Small intestine (tissue), 7 donors: ENCODE measurements around the gene PFDN2. TPM values are rescaled to one million over a fixed set of nuclear protein-coding genes. Genes with fewer than 3 reads are reported as not detected.
"Not testable (repeated sequence)": the region's sequence is repeated elsewhere in the genome, so short reads cannot be mapped to it uniquely, and the experiment has no call there.

Experiments used
- DNase-seq, 2 donors: peaks; one replicate each; pipeline versions ENCODE4 v3.0.0 to v3.0.0-alpha.2; 2013
- FAIRE-seq: peaks from 2 replicates; lab custom pipeline; 2012; peaks lifted over from hg19 to GRCh38; lab: Jason Lieb, UNC
- H3K27ac ChIP-seq, 3 donors: one replicate each; pipeline ENCODE4 v1.5.1; 2013; ENCODE audit warnings: low read length in 2 of 3, mild to moderate bottlenecking in 2 of 3, control low read depth in 1 of 3, inconsistent platforms in 1 of 3, low read depth in 1 of 3, moderate library complexity in 1 of 3
- H3K27me3 ChIP-seq, 3 donors: one replicate each; pipeline ENCODE4 v1.6.1; 2013; ENCODE audit warnings: low read length in 3 of 3, inconsistent platforms in 1 of 3; ENCODE audit not compliant: control insufficient read depth in 3 of 3, insufficient read depth in 3 of 3
- H3K36me3 ChIP-seq, 3 donors: one replicate each; pipeline ENCODE4 v1.6.1; 2013; ENCODE audit warnings: low read length in 3 of 3, inconsistent platforms in 1 of 3, low read depth in 1 of 3, mild to moderate bottlenecking in 1 of 3, moderate library complexity in 1 of 3; ENCODE audit not compliant: control insufficient read depth in 3 of 3, insufficient read depth in 2 of 3
- H3K4me1 ChIP-seq, 3 donors: one replicate each; pipeline ENCODE4 v1.6.1; 2013; ENCODE audit warnings: low read length in 2 of 3, inconsistent platforms in 1 of 3, low read depth in 1 of 3, mild to moderate bottlenecking in 1 of 3, moderate library complexity in 1 of 3; ENCODE audit not compliant: control insufficient read depth in 3 of 3, insufficient read depth in 2 of 3
- H3K4me3 ChIP-seq, 3 donors: one replicate each; pipeline ENCODE4 v1.5.1; 2013; ENCODE audit warnings: low read length in 3 of 3, control low read depth in 1 of 3, inconsistent platforms in 1 of 3, low read depth in 1 of 3, mild to moderate bottlenecking in 1 of 3, moderate library complexity in 1 of 3
- H3K9me3 ChIP-seq, 2 donors: one replicate each; pipeline ENCODE4 v1.6.1; 2013; ENCODE audit warnings: low read depth in 1 of 2, low read length in 1 of 2; ENCODE audit not compliant: control insufficient read depth in 2 of 2, insufficient read depth in 1 of 2
- WGBS, 3 donors: extraction: QIAGEN DNeasy Blood & Tissue Kit; methylation state at CpG; one replicate each; pipeline ENCODE4 v1.1.7; 2013; 5-methylcytosine and 5-hydroxymethylcytosine counted together
- polyA plus RNA-seq, 4 donors: library from polyadenylated mRNA; stranded (reverse) in 3 of 4; unstranded in 1 of 4; fragments of 200-250 nt in 3 of 4; fragments of 120-200 nt in 1 of 4; gene quantifications; one replicate each; pipeline versions ENCODE4 v1.2.1 to v1.2.3, GENCODE V29; 2013
- donor health status: healthy with polysubstance abuse.
- donor health status: control.
- donor health status: control.
- donor health status: Bipolar disorder and iron deficiency.
- donor health status: healthy.

The PFDN2 gene
- polyA plus RNA-seq, 4 donors = 62.8 to 130 (median 106) TPM

DNA sequence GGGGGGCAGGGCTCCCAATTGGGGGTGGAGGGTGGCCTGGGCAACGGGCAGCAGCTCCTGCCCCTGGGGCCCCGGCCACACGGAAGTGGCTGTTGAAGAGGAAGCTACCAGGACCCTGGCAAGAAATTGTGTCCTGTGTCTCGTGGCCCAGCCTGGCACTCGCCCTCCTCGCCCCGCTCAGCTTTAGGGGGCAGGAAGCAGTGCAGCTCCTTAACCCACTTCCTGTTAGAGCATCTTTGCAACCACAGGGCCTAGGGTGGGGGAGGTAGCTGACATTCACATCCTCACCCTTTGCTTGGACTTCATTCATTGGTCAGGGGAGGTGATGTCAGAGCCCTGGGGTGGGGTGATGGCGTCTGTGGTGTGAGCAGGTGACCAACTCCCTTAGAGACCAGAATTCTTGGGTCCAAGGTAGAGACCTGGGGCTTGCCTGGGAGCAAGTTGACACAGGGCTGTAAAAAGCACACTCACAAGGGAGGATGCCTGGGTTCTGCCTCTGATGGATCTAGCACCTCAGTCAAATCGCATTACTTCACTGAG is 48.0 kb downstream of the PFDN2 start, which contains the start of gene ARHGAP30:
ARHGAP30 (minus strand) TSS at position 161 of the 540 bp plus-strand sequence. CDS start 267 bp downstream, outside the sequence.
- Histone ChIP-seq H3K9me3 (peaks cover 0 to 4% of the 10 kb centered on the region in 2 donors), H3K4me3 (peak within 1 kb of the TSS; percentile 27 to 61 (median 53)), H3K4me1 (no peaks in the 10 kb centered on the region), H3K27ac (peak within 1 kb of the TSS in 2 of 3 donors; percentile 43 to 89), H3K36me3 (no peaks in the 10 kb centered on the region), H3K27me3 (no peaks in the 10 kb centered on the region)
- DNase-seq (peak in 1 of 2 donors; percentile 72), FAIRE-seq (no peak)
- WGBS, 3 donors = 57 to 92% (median 64%) methylated on average over 9 of the region's 9 CpGs

DNA sequence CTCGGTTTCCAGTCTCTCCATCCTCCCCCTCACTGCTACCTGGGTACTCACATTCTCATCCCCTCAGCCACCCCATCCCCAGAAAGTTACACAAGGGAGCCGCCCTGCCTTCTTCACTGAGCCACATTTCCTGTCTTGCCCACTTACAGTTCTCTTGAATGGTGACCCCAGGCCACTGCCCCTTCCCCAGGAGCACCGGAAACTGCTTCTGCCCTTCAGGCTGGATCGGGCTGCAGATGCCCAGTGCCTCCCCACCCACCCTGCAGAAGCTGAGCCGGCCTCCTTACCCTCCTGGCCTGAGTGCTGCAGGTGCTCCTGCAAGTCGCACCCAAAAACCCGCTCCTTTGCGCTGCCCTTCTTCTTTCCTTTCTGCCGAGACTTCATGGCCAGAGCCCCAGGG is 48.6 kb downstream of the PFDN2 start:
- Histone ChIP-seq H3K27me3 (no peaks in the 10 kb centered on the region), H3K4me1 (no peaks in the 10 kb centered on the region), H3K36me3 (no peaks in the 10 kb centered on the region), H3K4me3 (peak overlapping the region; percentile 27 to 61 (median 53)), H3K27ac (peak overlapping the region in 2 of 3 donors; percentile 43 to 89), H3K9me3 (peaks cover 0 to 4% of the 10 kb centered on the region in 2 donors)
- FAIRE-seq (no peak), DNase-seq (no peak)
- WGBS, 3 donors = 61 to 83% (median 74%) methylated on average over 9 of the region's 9 CpGs

DNA sequence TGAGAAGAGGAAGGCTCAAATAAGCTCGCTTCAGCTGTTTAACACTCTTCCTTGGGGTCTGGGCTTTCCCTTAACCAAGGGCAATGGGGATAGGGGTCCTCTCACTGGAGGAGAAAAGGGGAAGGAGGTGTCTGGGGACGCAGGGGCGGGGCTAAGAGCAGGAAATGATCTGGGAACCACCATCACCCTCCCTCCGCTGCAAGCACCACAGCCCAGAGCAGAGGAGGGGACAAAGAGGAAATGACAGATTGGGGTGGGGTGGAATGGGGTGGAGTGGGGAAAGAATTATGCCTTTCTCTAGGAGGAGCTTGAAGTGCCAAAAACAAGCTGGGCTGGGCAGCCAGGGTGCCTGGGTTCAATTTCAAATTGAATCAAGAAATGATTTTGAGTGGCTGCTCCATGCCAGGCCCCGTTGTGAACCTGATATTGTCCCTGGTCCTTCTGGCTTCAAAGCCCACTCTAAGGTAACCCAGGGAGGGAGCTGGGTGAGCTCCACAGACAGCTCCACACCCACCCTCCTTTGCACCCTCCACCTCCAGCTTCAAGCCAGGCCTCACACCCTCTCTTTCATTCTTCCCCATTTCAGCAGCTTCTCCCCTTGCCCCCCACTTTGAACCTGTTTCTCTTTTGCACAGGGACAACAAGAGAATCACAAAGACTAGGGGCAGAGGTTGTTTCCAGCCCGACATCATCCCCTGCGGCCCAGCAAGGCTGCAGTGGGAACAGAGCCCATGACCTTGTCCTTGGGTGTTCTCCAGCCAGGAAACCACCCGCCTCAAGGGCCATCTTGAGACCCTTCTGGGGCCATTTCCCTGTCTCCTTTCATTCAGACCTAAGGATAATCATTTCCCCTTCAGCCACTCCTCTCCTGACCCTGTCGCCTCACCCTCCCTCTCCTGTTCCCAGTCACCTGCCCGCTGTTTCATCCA is 49.3 kb downstream of the PFDN2 start:
- DNase-seq (peak in 1 of 2 donors; percentile 65), FAIRE-seq (no peak)
- no peaks in the 10 kb centered on the region for H3K4me1 ChIP-seq
- peaks cover 0 to 4% of the 10 kb centered on the region in 2 donors for H3K9me3 ChIP-seq
- H3K4me3 ChIP-seq = peak overlapping the region; percentile 27 to 61 (median 53)
- no peaks in the 10 kb centered on the region for H3K36me3 ChIP-seq
- 57 to 68% (median 64%) methylated on average over 10 of the region's 10 CpGs for WGBS, 3 donors
- H3K27me3 ChIP-seq = peaks cover 0 to 4% (median 0%) of the 10 kb centered on the region in 3 donors
- H3K27ac ChIP-seq = peak overlapping the region in 2 of 3 donors; percentile 8 to 89

DNA sequence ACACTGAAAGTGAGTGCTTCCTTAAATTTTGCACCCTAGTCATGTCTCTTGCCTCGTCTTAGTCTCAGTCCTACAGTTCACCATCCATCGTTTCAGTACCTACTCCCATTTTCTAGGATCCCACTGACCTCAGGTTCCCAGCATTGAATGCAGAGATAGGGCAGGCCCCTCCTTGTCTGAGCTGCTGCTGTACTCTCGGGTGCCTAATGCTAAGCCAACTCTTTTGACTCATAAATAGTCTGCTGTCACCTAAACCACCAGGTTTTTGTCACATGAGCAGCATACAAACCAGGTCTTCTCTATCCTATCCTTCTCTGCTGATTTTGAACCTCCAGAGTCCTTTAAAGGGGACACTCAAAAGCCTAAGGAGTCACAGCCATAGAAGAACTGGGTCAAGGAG is 51.1 kb downstream of the PFDN2 start:
- WGBS, 3 donors = 62 to 74% (median 63%) methylated on average over 3 of the region's 3 CpGs
- FAIRE-seq (no peak), DNase-seq (no peak)
- peaks cover 0 to 5% (median 0%) of the 10 kb centered on the region in 3 donors for H3K27me3 ChIP-seq
- no peak overlapping the region for H3K27ac ChIP-seq
- no peaks in the 10 kb centered on the region for H3K36me3 ChIP-seq
- peaks cover 0 to 4% of the 10 kb centered on the region in 2 donors for H3K9me3 ChIP-seq
- H3K4me1 ChIP-seq = no peaks in the 10 kb centered on the region
- no peak overlapping the region for H3K4me3 ChIP-seq

DNA sequence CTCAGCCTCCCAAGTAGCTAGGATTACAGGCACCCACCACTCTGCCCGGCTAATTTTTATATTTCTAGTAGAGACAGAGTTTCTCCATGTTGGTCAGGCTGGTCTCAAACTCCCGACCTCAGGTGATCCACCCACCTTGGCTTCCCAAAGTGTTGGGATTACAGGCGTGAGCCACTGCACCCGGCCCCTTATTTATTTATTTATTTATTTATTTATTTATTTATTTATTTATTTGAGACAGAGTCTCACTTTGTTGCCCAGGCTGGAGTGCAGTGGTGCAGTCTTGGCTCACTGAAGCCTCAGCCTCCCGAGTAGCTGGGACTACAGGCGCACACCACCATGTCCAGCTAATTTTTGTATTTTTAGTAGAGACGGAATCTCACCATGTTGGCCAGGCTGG is 52.2 kb downstream of the PFDN2 start:
- 92 to 94% (median 92%) methylated on average over 7 of the region's 7 CpGs for WGBS, 3 donors
- FAIRE-seq, DNase-seq, H3K27me3 ChIP-seq, H3K4me3 ChIP-seq, H3K4me1 ChIP-seq, H3K9me3 ChIP-seq, H3K36me3 ChIP-seq, H3K27ac ChIP-seq: not testable (repeated sequence)

DNA sequence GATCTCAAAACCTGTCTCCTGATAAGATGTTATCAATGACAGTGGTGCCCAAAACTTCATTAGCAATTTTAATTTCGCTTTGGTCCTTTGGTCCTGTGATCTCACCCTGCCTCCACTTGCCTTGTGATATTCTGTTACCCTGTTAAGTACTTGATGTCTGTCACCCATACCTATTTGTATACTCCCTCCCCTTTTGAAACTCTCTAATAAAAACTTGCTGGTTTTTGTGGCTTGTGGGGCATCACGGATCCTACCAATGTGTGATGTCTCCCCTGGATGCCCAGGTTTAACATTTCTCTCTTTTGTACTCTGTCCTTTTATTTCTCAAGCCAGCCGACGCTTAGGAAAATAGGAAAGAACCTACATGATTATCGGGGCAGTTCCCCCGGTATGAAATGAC is 53.9 kb downstream of the PFDN2 start:
- not testable (repeated sequence) for H3K4me1 ChIP-seq, H3K27me3 ChIP-seq, DNase-seq, H3K4me3 ChIP-seq, H3K27ac ChIP-seq, FAIRE-seq, H3K36me3 ChIP-seq, H3K9me3 ChIP-seq
- 54 to 63% (median 59%) methylated on average over 6 of the region's 6 CpGs for WGBS, 3 donors

DNA sequence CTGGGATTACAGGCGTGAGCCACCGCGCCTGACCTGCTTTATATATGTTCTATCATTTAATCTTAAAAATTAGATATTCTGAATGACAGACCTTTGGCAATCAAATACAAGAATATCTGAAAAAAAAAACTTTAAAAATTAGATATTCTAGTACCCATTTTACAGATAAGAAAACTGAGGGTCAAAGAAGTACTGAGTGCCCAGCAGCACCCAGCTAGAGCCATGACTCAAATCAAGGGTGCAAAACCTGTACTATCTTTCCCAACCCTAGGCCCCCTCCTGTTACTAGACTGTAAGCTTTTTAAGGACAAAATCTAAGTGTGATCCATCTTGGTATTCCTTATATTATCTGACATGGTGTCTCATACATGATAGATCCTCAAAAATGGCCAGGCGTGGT is 56.4 kb downstream of the PFDN2 start:
- no peaks in the 10 kb centered on the region for H3K36me3 ChIP-seq
- no peaks in the 10 kb centered on the region for H3K9me3 ChIP-seq
- FAIRE-seq (no peak), DNase-seq (no peak)
- H3K4me1 ChIP-seq = no peaks in the 10 kb centered on the region
- 89 to 94% (median 92%) methylated on average over 4 of the region's 4 CpGs for WGBS, 3 donors
- peaks cover 0 to 5% (median 0%) of the 10 kb centered on the region in 3 donors for H3K27me3 ChIP-seq
- H3K27ac ChIP-seq = no peak overlapping the region
- no peak overlapping the region for H3K4me3 ChIP-seq

DNA sequence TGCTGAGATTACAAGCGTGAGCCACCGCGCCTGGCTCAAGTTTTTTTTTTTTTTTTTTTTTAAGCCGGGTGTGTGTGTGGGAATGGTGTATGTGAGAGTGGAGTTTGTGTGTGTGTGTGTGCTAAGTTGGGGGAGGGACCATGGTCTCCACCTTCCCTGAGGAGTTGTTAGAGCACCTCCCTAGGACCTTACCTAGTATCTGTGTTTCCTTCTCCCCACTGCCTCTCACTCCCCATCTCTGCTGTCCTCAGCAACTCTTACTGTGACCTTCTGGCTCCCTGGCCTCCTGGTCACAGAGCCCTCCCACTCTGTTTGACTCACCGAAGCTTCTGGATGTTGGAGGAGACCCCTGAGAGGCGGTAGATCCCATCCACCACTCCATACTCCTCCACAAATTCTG is 58.5 kb downstream of the PFDN2 start:
- H3K4me3 ChIP-seq = no peak overlapping the region
- H3K27ac ChIP-seq = no peak overlapping the region
- H3K4me1 ChIP-seq = no peaks in the 10 kb centered on the region
- peak in 1 of 2 donors; percentile 0 for DNase-seq
- no peaks in the 10 kb centered on the region for H3K9me3 ChIP-seq
- FAIRE-seq = no peak
- H3K27me3 ChIP-seq = peaks cover 0 to 9% (median under 1%) of the 10 kb centered on the region in 3 donors
- 65 to 81% (median 68%) methylated on average over 6 of the region's 6 CpGs for WGBS, 3 donors
- no peaks in the 10 kb centered on the region for H3K36me3 ChIP-seq
